ENCODE data around the gene MAP3K10.

- TF ChIP-seq POLR2A (IDR thresholded peaks at IDR 0.05) (no peak), CTCF (IDR thresholded peaks at IDR 0.05) (no peak)
Measured at GRCh38 chr19:40254714-40255418, 63.6 kb downstream of the MAP3K10 start.

Data from testis (tissue), 2 donors.